ENCODE results near the gene PSEN1. TPM values are rescaled to one million over a fixed set of nuclear protein-coding genes. Genes with fewer than 3 reads are reported as not detected.
"Not testable (repeated sequence)": the region's sequence is repeated elsewhere in the genome, so short reads cannot be mapped to it uniquely, and the experiment has no call there.

Gene PSEN1
- total RNA-seq, 1 experiment from 2014 or later: 26.9 TPM

GRCh38 chr14:73180969-73181368 is 44.7 kb downstream of the PSEN1 start:
- DNase-seq (ENCODE audit: low read depth, low spot score); H3K27ac ChIP-seq (ENCODE audit: low read depth, low read length); H3K4me3 ChIP-seq (replicated peaks in 1 of 2; ENCODE audit: low read depth in 1 of 2, low read length in 2 of 2); H3K4me2 ChIP-seq (ENCODE audit: low read length); CTCF ChIA-PET; POLR2A ChIA-PET; H3K4me1 ChIP-seq (ENCODE audit: control insufficient read depth in 1 of 2, insufficient read depth in 2 of 2, low read length in 2 of 2); H3K9ac ChIP-seq (ENCODE audit: low read length); intact Hi-C loops (cut with micrococcal nuclease); H3K9me3 ChIP-seq (ENCODE audit: control insufficient read depth in 1 of 2, insufficient read depth in 1 of 2, low read depth in 1 of 2, low read length in 2 of 2); H3K9me2 ChIP-seq (ENCODE audit: insufficient read depth); ATAC-seq; H4K20me1 ChIP-seq (ENCODE audit: insufficient read depth); H3K36me3 ChIP-seq (ENCODE audit: control insufficient read depth in 1 of 2, insufficient read depth in 2 of 2, low read length in 2 of 2); H3K79me2 ChIP-seq (ENCODE audit: insufficient read depth, low read length); H2AFZ ChIP-seq (ENCODE audit: low read depth, low read length, poor library complexity, severe bottlenecking); H3K27me3 ChIP-seq (ENCODE audit: insufficient read depth, low read length); BruUV-seq (replicated peaks); RAD21 ChIA-PET (ENCODE audit: low non-redundant PET in 1 of 2, low total read pairs in 2 of 2, uncharacterized antibody in 2 of 2, unreplicated experiment in 2 of 2): not testable (repeated sequence)

- intact Hi-C loops (cut with micrococcal nuclease): no loop called here
- no peaks in the 10 kb centered on the region for H3K9me3 ChIP-seq (ENCODE audit: control insufficient read depth in 1 of 2, insufficient read depth in 1 of 2, low read depth in 1 of 2, low read length in 2 of 2)
- ChIA-PET RAD21 (ENCODE audit: low non-redundant PET in 1 of 2, low total read pairs in 2 of 2, uncharacterized antibody in 2 of 2, unreplicated experiment in 2 of 2) (no interaction called here), CTCF (no interaction called here), POLR2A (no interaction called here)
- H3K27ac ChIP-seq (ENCODE audit: low read depth, low read length): no peak overlapping the region
- no peaks in the 10 kb centered on the region for H3K9me2 ChIP-seq (ENCODE audit: insufficient read depth)
- H3K27me3 ChIP-seq (ENCODE audit: insufficient read depth, low read length): no peaks in the 10 kb centered on the region
- H3K4me1 ChIP-seq (ENCODE audit: control insufficient read depth in 1 of 2, insufficient read depth in 2 of 2, low read length in 2 of 2): no peaks in the 10 kb centered on the region
- DNase-seq (ENCODE audit: low read depth, low spot score) (no peak), ATAC-seq (no peak)
- no peak overlapping the region for H3K4me3 ChIP-seq (replicated peaks in 1 of 2; ENCODE audit: low read depth in 1 of 2, low read length in 2 of 2)
- H3K36me3 ChIP-seq (ENCODE audit: control insufficient read depth in 1 of 2, insufficient read depth in 2 of 2, low read length in 2 of 2): peaks cover 8 to 10% of the 10 kb centered on the region in 2 experiments; a peak in 3 of 4 replicates
- H3K79me2 ChIP-seq (ENCODE audit: insufficient read depth, low read length): no peaks in the 10 kb centered on the region
- BruUV-seq (replicated peaks): no TSS peak
- H3K4me2 ChIP-seq (ENCODE audit: low read length): no peak overlapping the region
- no peak overlapping the region for H2AFZ ChIP-seq (ENCODE audit: low read depth, low read length, poor library complexity, severe bottlenecking)
- no peaks in the 10 kb centered on the region for H4K20me1 ChIP-seq (ENCODE audit: insufficient read depth)
- no peak overlapping the region for H3K9ac ChIP-seq (ENCODE audit: low read length)
- TF ChIP-seq ATF3 (IDR thresholded peaks at IDR 0.05): no peak
These were observed 52.2 kb downstream of the PSEN1 start for GRCh38 chr14:73188501-73188911.

GRCh38 chr14:73189651-73190050 is 53.3 kb downstream of the PSEN1 start:
- H3K4me3 ChIP-seq (replicated peaks in 1 of 2; ENCODE audit: low read depth in 1 of 2, low read length in 2 of 2): no peak overlapping the region
- POLR2A ChIA-PET: no interaction called here
- H3K27me3 ChIP-seq (ENCODE audit: insufficient read depth, low read length): no peaks in the 10 kb centered on the region
- no peak for DNase-seq (ENCODE audit: low read depth, low spot score)
- no peaks in the 10 kb centered on the region for H4K20me1 ChIP-seq (ENCODE audit: insufficient read depth)
- H3K9me2 ChIP-seq (ENCODE audit: insufficient read depth): no peaks in the 10 kb centered on the region
- BruUV-seq (replicated peaks): no TSS peak
- H3K9ac ChIP-seq (ENCODE audit: low read length): no peak overlapping the region
- ATAC-seq: no peak
- RAD21 ChIA-PET (ENCODE audit: low non-redundant PET in 1 of 2, low total read pairs in 2 of 2, uncharacterized antibody in 2 of 2, unreplicated experiment in 2 of 2): no interaction called here
- intact Hi-C loops (cut with micrococcal nuclease): no loop called here
- H3K79me2 ChIP-seq (ENCODE audit: insufficient read depth, low read length): no peaks in the 10 kb centered on the region
- H3K4me2 ChIP-seq (ENCODE audit: low read length): no peak overlapping the region
- H3K36me3 ChIP-seq (ENCODE audit: control insufficient read depth in 1 of 2, insufficient read depth in 2 of 2, low read length in 2 of 2): peaks cover 8 to 10% of the 10 kb centered on the region in 2 experiments; a peak in 3 of 4 replicates
- CTCF ChIA-PET: no interaction called here
- H3K4me1 ChIP-seq (ENCODE audit: control insufficient read depth in 1 of 2, insufficient read depth in 2 of 2, low read length in 2 of 2): no peaks in the 10 kb centered on the region
- no peak overlapping the region for H2AFZ ChIP-seq (ENCODE audit: low read depth, low read length, poor library complexity, severe bottlenecking)
- no peaks in the 10 kb centered on the region for H3K9me3 ChIP-seq (ENCODE audit: control insufficient read depth in 1 of 2, insufficient read depth in 1 of 2, low read depth in 1 of 2, low read length in 2 of 2)
- no peak overlapping the region for H3K27ac ChIP-seq (ENCODE audit: low read depth, low read length)
- TF ChIP-seq CTCF (IDR thresholded peaks at IDR 0.05 in 2 of 3, conservative IDR thresholded peaks at IDR 0.05 in 1 of 3; ENCODE audit: borderline replicate concordance in 1 of 3, insufficient read depth in 1 of 3, low read depth in 2 of 3, low read length in 2 of 3) (no peak), SP1 (IDR thresholded peaks at IDR 0.05; ENCODE audit: low read depth) (no peak), ZNF274 (IDR thresholded peaks at IDR 0.05; ENCODE audit: low read depth, low read length) (no peak), REST (IDR thresholded peaks at IDR 0.05; ENCODE audit: low read depth) (no peak), SIN3A (IDR thresholded peaks at IDR 0.05; ENCODE audit: low read depth) (no peak), POLR2A (IDR thresholded peaks at IDR 0.05; ENCODE audit: borderline replicate concordance, extremely low read depth, insufficient read depth, insufficient read length) (no peak), SRF (IDR thresholded peaks at IDR 0.05; ENCODE audit: low read depth) (no peak)

Measured in HCT116 (cell line).